Stomach (tissue), 4 donors: ENCODE measurements around the gene SEMA4B.
"Not testable (repeated sequence)": the region's sequence is repeated elsewhere in the genome, so short reads cannot be mapped to it uniquely, and the experiment has no call there.

Source experiments
- CTCF ChIP-seq, 7 experiments: fragments of 450-650 bp in 4 of 7; fragments of 200-600 bp in 3 of 7; sonication (generic) in 3 of 7; IDR thresholded peaks; one replicate each; pipeline ENCODE4 v1.5.1; 2016 to 2019; ENCODE audit warnings: antibody characterized with exemption in 7 of 7, control low read depth in 2 of 7, mild to moderate bottlenecking in 1 of 7
- EP300 ChIP-seq: sonication (generic); formaldehyde crosslinking; IDR thresholded peaks from one replicate; pipeline ENCODE4 v1.6.1; 2017; ENCODE audit warnings: antibody characterized with exemption
- POLR2AphosphoS5 ChIP-seq, 3 donors: sonication (generic); formaldehyde crosslinking; IDR thresholded peaks; one replicate each; pipeline ENCODE4 v1.6.1; 2016; ENCODE audit warnings: antibody characterized with exemption in 3 of 3

GRCh38 chr15:90188065-90188464 lies 13.1 kb upstream of the SEMA4B start:
- TF ChIP-seq CTCF (IDR thresholded peaks at IDR 0.05); EP300; POLR2AphosphoS5 (IDR thresholded peaks at IDR 0.05): not testable (repeated sequence)
